NT2/D1 (cell line): ENCODE data around the gene ACOT11.

Experiments used
- SUZ12 ChIP-seq: IDR thresholded peaks from 2 replicates; pipeline ENCODE4 v1.6.1; 2011; ENCODE audit not compliant: insufficient read length, insufficient read depth; ENCODE audit errors: extremely low read depth
- YY1 ChIP-seq: IDR thresholded peaks from 2 replicates; pipeline ENCODE4 v1.6.1; 2011; ENCODE audit not compliant: insufficient read length, insufficient read depth

GRCh38 chr1:54596756-54597155 is 48.7 kb downstream of the ACOT11 start:
- TF ChIP-seq YY1 (no peak), SUZ12 (no peak)
